TTC549 (cell line): ENCODE results near the gene WIZ.

Experiments
- FAIRE-seq: peaks from 2 replicates; lab custom pipeline; 2012; peaks lifted over from hg19 to GRCh38; lab: Jason Lieb, UNC

The WIZ gene

GRCh38 chr19:15466851-15467733 lies 17.3 kb upstream of the WIZ start:
- no peak for FAIRE-seq

- FAIRE-seq = no peak
These were observed 14.9 kb upstream of the WIZ start, which contains the start of gene RASAL3 for GRCh38 chr19:15464394-15465385. RASAL3 (minus strand) TSS chr19:15464544; CDS start chr19:15464358, 186 bp downstream.

- no peak for FAIRE-seq
These were observed 14.2 kb upstream of the WIZ start for GRCh38 chr19:15463861-15464371.

GRCh38 chr19:15461694-15462093 lies 11.9 kb upstream of the WIZ start:
- FAIRE-seq = no peak

- FAIRE-seq = no peak
These were observed 8.1 kb upstream of the WIZ start for GRCh38 chr19:15457701-15458484.

- no peak for FAIRE-seq
These were observed 7.3 kb upstream of the WIZ start for GRCh38 chr19:15456871-15457700.

GRCh38 chr19:15456441-15456840 lies 6.7 kb upstream of the WIZ start:
- FAIRE-seq = no peak

- FAIRE-seq = no peak
These were observed 6.2 kb upstream of the WIZ start for GRCh38 chr19:15455996-15456395.

GRCh38 chr19:15453906-15454860 lies 4.4 kb upstream of the WIZ start:
- no peak for FAIRE-seq

- no peak for FAIRE-seq
These were observed 3.4 kb upstream of the WIZ start for GRCh38 chr19:15453091-15453578.

GRCh38 chr19:15452111-15453047 lies 2.6 kb upstream of the WIZ start:
- no peak for FAIRE-seq

- FAIRE-seq = no peak
These were observed 753 bp upstream of the WIZ start for GRCh38 chr19:15450528-15450890.

- FAIRE-seq = no peak
These were observed 757 bp downstream of the WIZ start for GRCh38 chr19:15448778-15449619.

GRCh38 chr19:15448044-15448777 lies 1.5 kb downstream of the WIZ start:
- FAIRE-seq = no peak

- no peak for FAIRE-seq
These were observed 2.7 kb downstream of the WIZ start for GRCh38 chr19:15447057-15447456.

- no peak for FAIRE-seq
These were observed 3.9 kb downstream of the WIZ start for GRCh38 chr19:15445807-15446376.

GRCh38 chr19:15445227-15445605 lies 4.5 kb downstream of the WIZ start:
- FAIRE-seq = no peak
